HCT116 (cell line): ENCODE measurements around the gene ZC3H12A. TPM values are rescaled to one million over a fixed set of nuclear protein-coding genes. Genes with fewer than 3 reads are reported as not detected.

Source experiments
- ATAC-seq: fragments of 200-7000 bp; cut with Tn5 transposase; 2 replicates; pipeline ENCODE4 v1.9.1; 2020; ENCODE audit warnings: mild to moderate bottlenecking, moderate library complexity
- BruUV-seq: library from RNA; stranded (reverse); fragments of 400-500 nt; replicated peaks from 2 replicates; lab custom pipeline; 2021; lab: Mats Ljungman, UMichigan
- CTCF ChIA-PET: fragments of 300-600 bp; sonication (Branson Sonifier 250); formaldehyde crosslinking; loops from one replicate; lab custom pipeline; 2021; ENCODE audit warnings: antibody characterized with exemption; lab: Charles Lee
- POLR2A ChIA-PET: fragments of 300-600, 350-600 bp; sonication (Branson Sonifier 250); formaldehyde crosslinking; loops from one replicate; lab custom pipeline; 2021; ENCODE audit warnings: antibody characterized with exemption; lab: Charles Lee
- RAD21 ChIA-PET, 2 experiments: fragments of 300-600 bp; sonication (Branson Sonifier 250); formaldehyde crosslinking; loops; one replicate each; lab custom pipeline; 2023; ENCODE audit warnings: low total read pairs in 2 of 2; ENCODE audit not compliant: uncharacterized antibody in 2 of 2, unreplicated experiment in 2 of 2, low non-redundant PET in 1 of 2; lab: Charles Lee
- DNase-seq: peaks from one replicate; pipeline ENCODE4 v3.0.0-alpha.2; 2010; ENCODE audit warnings: low read depth, low spot score
- H2AFZ ChIP-seq: fragments of 200-600 bp; shearing (Covaris generic), sonication (generic); 2 replicates; pipeline ENCODE4 v1.6.1; 2017; ENCODE audit warnings: low read depth, mixed run types, mixed read lengths, antibody characterized with exemption, low read length; ENCODE audit not compliant: poor library complexity, severe bottlenecking
- H3K27ac ChIP-seq: 2 replicates; pipeline ENCODE4 v1.5.1; 2012; ENCODE audit warnings: low read depth, low read length
- H3K27me3 ChIP-seq: fragments of 200-600 bp; sonication (generic); 2 replicates; pipeline ENCODE4 v1.6.1; 2016; ENCODE audit warnings: mixed run types, low read length, mixed read lengths; ENCODE audit not compliant: insufficient read depth
- H3K36me3 ChIP-seq, 2 experiments: fragments of 200-500 bp in 1 of 2; fragments of 200-600 bp in 1 of 2; sonication (Bioruptor generic) in 1 of 2; sonication (generic) in 1 of 2; 2 replicates each; pipeline versions ENCODE4 v1.5.1 to v1.6.1; 2014 to 2016; ENCODE audit warnings: low read length in 2 of 2, inconsistent platforms in 1 of 2, mixed read lengths in 1 of 2, mixed run types in 1 of 2; ENCODE audit not compliant: insufficient read depth in 2 of 2, control insufficient read depth in 1 of 2
- H3K4me1 ChIP-seq, 2 experiments: fragments of 200-600 bp in 1 of 2; sonication (generic) in 1 of 2; 2 replicates each; pipeline versions ENCODE4 v1.5.1 to v1.6.1; 2012 to 2017; ENCODE audit warnings: low read length in 2 of 2, inconsistent platforms in 1 of 2, mild to moderate bottlenecking in 1 of 2, mixed read lengths in 1 of 2, mixed run types in 1 of 2, moderate library complexity in 1 of 2; ENCODE audit not compliant: insufficient read depth in 2 of 2, control insufficient read depth in 1 of 2
- H3K4me2 ChIP-seq: fragments of 200-600 bp; sonication (generic); 2 replicates; pipeline ENCODE4 v1.6.1; 2017; ENCODE audit warnings: mixed run types, low read length, mixed read lengths
- H3K4me3 ChIP-seq, 2 experiments: fragments of 200-600 bp in 1 of 2; sonication (generic) in 1 of 2; replicated peaks in 1 of 2; 2 replicates each; pipeline ENCODE4 v1.5.1; 2011 to 2016; ENCODE audit warnings: low read length in 2 of 2, control low read depth in 1 of 2, low read depth in 1 of 2, mild to moderate bottlenecking in 1 of 2, mixed read lengths in 1 of 2, mixed run types in 1 of 2
- H3K79me2 ChIP-seq: fragments of 200-600 bp; sonication (generic); 2 replicates; pipeline ENCODE4 v1.6.1; 2017; ENCODE audit warnings: mild to moderate bottlenecking, mixed run types, low read length, moderate library complexity, mixed read lengths; ENCODE audit not compliant: insufficient read depth
- H3K9ac ChIP-seq: fragments of 200-600 bp; sonication (generic); 2 replicates; pipeline ENCODE4 v1.6.1; 2016; ENCODE audit warnings: low read length, mixed read lengths
- H3K9me2 ChIP-seq: fragments of 200-600 bp; sonication (generic), shearing (Covaris generic); 2 replicates; pipeline ENCODE4 v1.6.1; 2017; ENCODE audit warnings: mixed run types, mild to moderate bottlenecking, moderate library complexity; ENCODE audit not compliant: insufficient read depth
- H3K9me3 ChIP-seq, 2 experiments: fragments of 200-500 bp in 1 of 2; fragments of 200-600 bp in 1 of 2; sonication (Bioruptor generic) in 1 of 2; sonication (generic) in 1 of 2; 2 replicates each; pipeline ENCODE4 v1.6.1; 2014 to 2017; ENCODE audit warnings: low read length in 2 of 2, mixed read lengths in 2 of 2, inconsistent platforms in 1 of 2, low read depth in 1 of 2, mild to moderate bottlenecking in 1 of 2, mixed run types in 1 of 2, moderate library complexity in 1 of 2; ENCODE audit not compliant: control insufficient read depth in 1 of 2, insufficient read depth in 1 of 2
- H4K20me1 ChIP-seq: fragments of 200-600 bp; sonication (generic), shearing (Covaris generic); 2 replicates; pipeline ENCODE4 v1.6.1; 2017; ENCODE audit warnings: mixed run types, mild to moderate bottlenecking, moderate library complexity; ENCODE audit not compliant: insufficient read depth
- CBX3 ChIP-seq: IDR thresholded peaks from 2 replicates; pipeline ENCODE4 v1.6.1; 2012; ENCODE audit warnings: low read depth
- CEBPB ChIP-seq: IDR thresholded peaks from 2 replicates; pipeline ENCODE4 v1.6.1; 2012; ENCODE audit warnings: low read depth
- CTCF ChIP-seq, 3 experiments: fragments of 200-600 bp in 1 of 3; sonication (generic) in 1 of 3; IDR thresholded peaks in 2 of 3; conservative IDR thresholded peaks in 1 of 3; 2 replicates each; pipeline ENCODE4 v1.5.1; 2012 to 2017; ENCODE audit warnings: low read depth in 2 of 3, low read length in 2 of 3, antibody characterized with exemption in 1 of 3, borderline replicate concordance in 1 of 3, control low read depth in 1 of 3, mild to moderate bottlenecking in 1 of 3, mixed read lengths in 1 of 3, mixed run types in 1 of 3, moderate library complexity in 1 of 3; ENCODE audit not compliant: insufficient read depth in 1 of 3
- EGR1 ChIP-seq: IDR thresholded peaks from 2 replicates; pipeline ENCODE4 v1.6.1; 2012; ENCODE audit warnings: low read depth
- ELF1 ChIP-seq: IDR thresholded peaks from 2 replicates; pipeline ENCODE4 v1.6.1; 2012; ENCODE audit warnings: low read depth, borderline replicate concordance
- EZH2 ChIP-seq: fragments of 200-600 bp; sonication (generic); IDR thresholded peaks from 2 replicates; pipeline ENCODE4 v1.6.1; 2017; ENCODE audit warnings: antibody characterized with exemption, mixed run types
- JUND ChIP-seq: IDR thresholded peaks from 2 replicates; pipeline ENCODE4 v1.6.1; 2012
- POLR2A ChIP-seq: IDR thresholded peaks from 2 replicates; pipeline ENCODE4 v1.7.0; 2011; ENCODE audit warnings: borderline replicate concordance; ENCODE audit not compliant: insufficient read depth, insufficient read length; ENCODE audit errors: extremely low read depth
- REST ChIP-seq: IDR thresholded peaks from 2 replicates; pipeline ENCODE4 v1.6.1; 2012; ENCODE audit warnings: low read depth
- SIN3A ChIP-seq: IDR thresholded peaks from 2 replicates; pipeline ENCODE4 v1.6.1; 2012; ENCODE audit warnings: low read depth
- SRF ChIP-seq: IDR thresholded peaks from 2 replicates; pipeline ENCODE4 v1.6.1; 2012; ENCODE audit warnings: low read depth
- TCF7L2 ChIP-seq: IDR thresholded peaks from 2 replicates; pipeline ENCODE4 v1.7.0; 2011; ENCODE audit warnings: borderline replicate concordance, inconsistent platforms; ENCODE audit not compliant: insufficient read depth, insufficient read length; ENCODE audit errors: extremely low read depth
- YY1 ChIP-seq: IDR thresholded peaks from 2 replicates; pipeline ENCODE4 v1.6.1; 2011; ENCODE audit warnings: low read length, low read depth, moderate library complexity, mild to moderate bottlenecking; ENCODE audit not compliant: insufficient replicate concordance; ENCODE audit errors: extremely low read depth
- ZFX ChIP-seq: fragments of 450-650 bp; IDR thresholded peaks from 2 replicates; pipeline ENCODE4 v1.6.1; 2017
- ZNF274 ChIP-seq: fragments of 200-500 bp; sonication (Bioruptor generic); IDR thresholded peaks from 2 replicates; pipeline ENCODE4 v1.6.1; 2014; ENCODE audit warnings: mild to moderate bottlenecking, low read depth, low read length, inconsistent platforms
- intact Hi-C: fragments of 100-400 bp; cut with micrococcal nuclease; formaldehyde crosslinking; loops from 2 replicates; pipeline ENCODE4 v1.10.0; 2022
- total RNA-seq: library from RNA; stranded (reverse); gene quantifications from one replicate; pipeline ENCODE4 v1.2.1, GENCODE V29; 2021; ENCODE audit not compliant: unreplicated experiment

Gene ZC3H12A
- total RNA-seq, 1 experiment from 2014 or later, result 10.6 TPM

DNA sequence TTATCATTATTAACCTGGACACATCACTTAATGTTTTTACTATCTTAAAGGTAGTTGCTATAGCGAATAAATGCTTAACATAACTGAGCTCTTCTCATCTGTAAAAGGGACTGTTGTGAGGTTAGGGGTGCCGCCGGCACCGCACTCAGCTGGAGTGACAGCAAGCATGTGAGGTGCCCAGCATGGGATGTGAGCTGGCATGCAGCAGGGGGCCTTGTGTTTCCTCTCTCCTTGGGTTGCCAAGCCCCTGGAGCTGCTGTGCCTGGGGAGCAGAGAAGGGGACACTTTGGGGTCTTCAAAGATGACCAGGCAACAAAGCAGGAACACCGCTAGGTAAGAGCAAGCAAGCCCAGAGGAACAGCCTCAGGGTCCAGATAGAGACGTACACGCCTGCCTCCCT is 2.1 kb upstream of the ZC3H12A start:
- no peak for DNase-seq
- no peak for ATAC-seq
- ChIA-PET CTCF (interaction anchor here (1.3 to 1.6 kb wide), 4 partner anchors 12 to 42 kb away, joined by 3 to 8 read pairs (median 4); no protein-coding TSS in a partner anchor), POLR2A (interaction anchor here (0.6 to 1.2 kb wide), 2 partner anchors 129 to 1265 kb away, joined by 3 read pairs; no protein-coding TSS in a partner anchor), RAD21 (interaction anchor here in 1 of 2 experiments (0.6 kb wide), 1 partner anchor 55 kb away, joined by 3 read pairs; no protein-coding TSS in a partner anchor)
- intact Hi-C loops, result loop anchor here (5.0 to 10.0 kb wide), 3 partner anchors 125 to 1923 kb away; partner anchors contain the start of genes GNL2 and UTP11
- Histone ChIP-seq H3K79me2 (peaks cover 28% of the 10 kb centered on the region), H3K9me2 (no peaks in the 10 kb centered on the region), H4K20me1 (no peaks in the 10 kb centered on the region), H3K27me3 (0 out of 2 replicates have a peak, but pooled peaks cover 3% of the 10 kb centered on the region), H3K4me2 (peak overlapping the region; percentile 78), H3K4me3 (peak overlapping the region in 1 of 2 experiments; percentile 52; a peak in 2 of 4 replicates), H3K4me1 (peaks cover 52 to 61% of the 10 kb centered on the region in 2 experiments), H3K9me3 (no peaks in the 10 kb centered on the region), H3K36me3 (0 out of 4 replicates have a peak, but pooled peaks cover 0 to 3% of the 10 kb centered on the region in 2 experiments), H2AFZ (no peak overlapping the region), H3K9ac (peak overlapping the region; percentile 55), H3K27ac (peak overlapping the region; percentile 61; the same call in 1 of the 2 replicates)
- no peak for TF ChIP-seq EGR1
- no peak for TF ChIP-seq SIN3A
- TF ChIP-seq EZH2, result no peak
- no peak for TF ChIP-seq YY1
- TF ChIP-seq ZNF274, result no peak
- TF ChIP-seq POLR2A, result no peak
- no peak for TF ChIP-seq CTCF (IDR thresholded peaks at IDR 0.05 in 2 of 3, conservative IDR thresholded peaks at IDR 0.05 in 1 of 3; ENCODE audit: borderline replicate concordance in 1 of 3, insufficient read depth in 1 of 3, low read depth in 2 of 3, low read length in 2 of 3)
- no peak for TF ChIP-seq ZFX
- no peak for TF ChIP-seq REST
- no peak for TF ChIP-seq JUND
- no peak for TF ChIP-seq CEBPB
- no peak for TF ChIP-seq TCF7L2
- no peak for TF ChIP-seq ELF1
- TF ChIP-seq CBX3, result no peak
- no peak for TF ChIP-seq SRF
- no TSS peak for BruUV-seq
